Caco-2 (cell line): ENCODE data around the gene APOH. TPM values are rescaled to one million over a fixed set of nuclear protein-coding genes. Genes with fewer than 3 reads are reported as not detected.

Experiments
- BruUV-seq: library from RNA; stranded (reverse); fragments of 400-500 nt; replicated peaks from 2 replicates; lab custom pipeline; 2021; lab: Mats Ljungman, UMichigan
- CTCF ChIA-PET: fragments of 300-600 bp; sonication (Branson Sonifier 250); formaldehyde crosslinking; loops from one replicate; lab custom pipeline; 2022; ENCODE audit warnings: antibody characterized with exemption; lab: Charles Lee
- POLR2A ChIA-PET: fragments of 300-600 bp; sonication (Branson Sonifier 250); formaldehyde crosslinking; loops from one replicate; lab custom pipeline; 2022; ENCODE audit warnings: antibody characterized with exemption; lab: Charles Lee
- DNase-seq, 2 experiments: peaks; one replicate each; pipeline versions ENCODE4 v3.0.0 to v3.0.0-alpha.2; 2020 to 2022
- H3K27me3 ChIP-seq: replicated peaks from 2 replicates; pipeline ENCODE4 v1.6.0; 2011; ENCODE audit warnings: low read length; ENCODE audit not compliant: control insufficient read depth, insufficient read depth
- H3K36me3 ChIP-seq: 2 replicates; pipeline ENCODE4 v1.5.1; 2011; ENCODE audit warnings: low read length; ENCODE audit not compliant: control insufficient read depth, insufficient read depth
- H3K4me1 ChIP-seq: fragments of 250-450 bp; sonication (Bioruptor Pico); 2 replicates; pipeline ENCODE4 v1.5.1; 2020; ENCODE audit warnings: mild to moderate bottlenecking
- H3K4me3 ChIP-seq: 2 replicates; pipeline ENCODE4 v1.5.1; 2011; ENCODE audit warnings: low read depth, mild to moderate bottlenecking, control low read depth, low read length
- H3K9me3 ChIP-seq: fragments of 250-450 bp; sonication (Bioruptor Pico); 2 replicates; pipeline ENCODE4 v1.5.1; 2020; ENCODE audit warnings: mild to moderate bottlenecking, moderate library complexity
- H3K27ac Mint-ChIP-seq: one replicate; pipeline ENCODE4 v1.8.0; 2022; ENCODE audit warnings: mixed read lengths; ENCODE audit not compliant: unreplicated experiment
- H3K27me3 Mint-ChIP-seq: one replicate; pipeline ENCODE4 v1.8.0; 2022; ENCODE audit warnings: mixed read lengths; ENCODE audit not compliant: insufficient read depth, unreplicated experiment
- H3K36me3 Mint-ChIP-seq: one replicate; pipeline ENCODE4 v1.8.0; 2022; ENCODE audit warnings: mild to moderate bottlenecking, mixed read lengths; ENCODE audit not compliant: insufficient read depth, unreplicated experiment
- H3K4me1 Mint-ChIP-seq: one replicate; pipeline ENCODE4 v1.8.0; 2022; ENCODE audit warnings: low read depth, mixed read lengths; ENCODE audit not compliant: unreplicated experiment
- H3K4me3 Mint-ChIP-seq: one replicate; pipeline ENCODE4 v1.8.0; 2022; ENCODE audit warnings: mild to moderate bottlenecking, moderate library complexity, mixed read lengths; ENCODE audit not compliant: unreplicated experiment
- H3K9me3 Mint-ChIP-seq: one replicate; pipeline ENCODE4 v1.8.0; 2022; ENCODE audit warnings: mixed read lengths; ENCODE audit not compliant: unreplicated experiment
- intact Hi-C: fragments of 100-400 bp; cut with micrococcal nuclease; formaldehyde crosslinking; loops from one replicate; pipeline ENCODE4 v1.10.0; 2022; ENCODE audit not compliant: unreplicated experiment
- total RNA-seq: library from RNA; stranded (reverse); gene quantifications from 2 replicates; pipeline ENCODE4 v1.2.3, GENCODE V29; 2022
- TF ChIP-seq, protein P1 (sequence below), 2 experiments: fragments of 200-600 bp in 1 of 2; IDR thresholded peaks; 1 replicate in 1 of 2; 2 replicates in 1 of 2; pipeline versions ENCODE4 v1.5.1 to v1.8.0; 2011 to 2022; ENCODE audit warnings: antibody characterized with exemption in 1 of 2, control low read depth in 1 of 2, inconsistent platforms in 1 of 2, low read depth in 1 of 2, low read length in 1 of 2, mild to moderate bottlenecking in 1 of 2, moderate library complexity in 1 of 2; ENCODE audit not compliant: insufficient read depth in 1 of 2, severe bottlenecking in 1 of 2, unreplicated experiment in 1 of 2

The APOH gene
- total RNA-seq, 1 experiment from 2014 or later: 135 TPM

DNA sequence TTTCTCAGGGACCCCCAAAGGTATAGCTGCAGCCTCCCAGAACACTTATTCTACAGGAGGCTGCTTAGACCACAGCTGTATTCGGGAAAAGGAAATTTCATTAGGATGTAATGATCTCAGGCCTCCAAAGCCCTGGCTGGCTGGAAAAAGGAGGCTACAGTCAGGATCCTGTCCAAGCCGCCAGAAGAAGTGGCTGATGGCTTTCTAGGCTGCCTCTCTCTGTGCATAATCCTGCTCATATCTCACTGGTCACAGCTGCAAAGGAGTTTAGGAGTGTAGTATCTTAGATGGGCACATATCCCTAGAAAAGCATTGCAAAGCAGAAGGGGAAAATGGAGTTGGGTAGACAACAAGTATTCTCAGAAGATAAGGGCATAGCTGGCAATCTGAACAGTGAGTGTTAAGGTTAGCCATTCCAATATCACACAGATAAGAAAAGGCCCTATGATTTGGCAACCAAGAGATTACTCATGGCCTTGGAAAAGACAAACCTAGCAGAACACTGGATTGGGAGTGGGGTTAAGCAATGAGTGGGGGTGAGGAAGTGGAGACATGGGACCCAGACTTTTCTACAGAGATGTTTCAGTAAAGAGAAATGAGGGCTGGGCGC, 47.2 kb upstream of the APOH start:
- Histone ChIP-seq H3K27me3 (no peaks in the 10 kb centered on the region; the same call in 1 of the 2 replicates), H3K4me3 (no peak overlapping the region), H3K4me1 (peaks cover 7% of the 10 kb centered on the region; the same call in 1 of the 2 replicates), H3K36me3 (no peaks in the 10 kb centered on the region), H3K9me3 (no peaks in the 10 kb centered on the region)
- BruUV-seq: no TSS peak
- DNase-seq: no peak
- intact Hi-C loops: no loop called here
- Mint-ChIP-seq H3K9me3 (no peaks in the 10 kb centered on the region), H3K27ac (no peak overlapping the region), H3K27me3 (no peaks in the 10 kb centered on the region), H3K4me3 (no peak overlapping the region), H3K4me1 (no peaks in the 10 kb centered on the region), H3K36me3 (no peaks in the 10 kb centered on the region)
- TF ChIP-seq, protein P1, sequence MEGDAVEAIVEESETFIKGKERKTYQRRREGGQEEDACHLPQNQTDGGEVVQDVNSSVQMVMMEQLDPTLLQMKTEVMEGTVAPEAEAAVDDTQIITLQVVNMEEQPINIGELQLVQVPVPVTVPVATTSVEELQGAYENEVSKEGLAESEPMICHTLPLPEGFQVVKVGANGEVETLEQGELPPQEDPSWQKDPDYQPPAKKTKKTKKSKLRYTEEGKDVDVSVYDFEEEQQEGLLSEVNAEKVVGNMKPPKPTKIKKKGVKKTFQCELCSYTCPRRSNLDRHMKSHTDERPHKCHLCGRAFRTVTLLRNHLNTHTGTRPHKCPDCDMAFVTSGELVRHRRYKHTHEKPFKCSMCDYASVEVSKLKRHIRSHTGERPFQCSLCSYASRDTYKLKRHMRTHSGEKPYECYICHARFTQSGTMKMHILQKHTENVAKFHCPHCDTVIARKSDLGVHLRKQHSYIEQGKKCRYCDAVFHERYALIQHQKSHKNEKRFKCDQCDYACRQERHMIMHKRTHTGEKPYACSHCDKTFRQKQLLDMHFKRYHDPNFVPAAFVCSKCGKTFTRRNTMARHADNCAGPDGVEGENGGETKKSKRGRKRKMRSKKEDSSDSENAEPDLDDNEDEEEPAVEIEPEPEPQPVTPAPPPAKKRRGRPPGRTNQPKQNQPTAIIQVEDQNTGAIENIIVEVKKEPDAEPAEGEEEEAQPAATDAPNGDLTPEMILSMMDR (IDR thresholded peaks at IDR 0.05; ENCODE audit: insufficient read depth in 1 of 2, low read depth in 1 of 2, low read length in 1 of 2, severe bottlenecking in 1 of 2, unreplicated experiment in 1 of 2): no peak
- CTCF ChIA-PET: interaction anchor here (0.6 kb wide), 2 partner anchors 25 to 48 kb away, joined by 3 read pairs; no protein-coding TSS in a partner anchor
- POLR2A ChIA-PET: no interaction called here

DNA sequence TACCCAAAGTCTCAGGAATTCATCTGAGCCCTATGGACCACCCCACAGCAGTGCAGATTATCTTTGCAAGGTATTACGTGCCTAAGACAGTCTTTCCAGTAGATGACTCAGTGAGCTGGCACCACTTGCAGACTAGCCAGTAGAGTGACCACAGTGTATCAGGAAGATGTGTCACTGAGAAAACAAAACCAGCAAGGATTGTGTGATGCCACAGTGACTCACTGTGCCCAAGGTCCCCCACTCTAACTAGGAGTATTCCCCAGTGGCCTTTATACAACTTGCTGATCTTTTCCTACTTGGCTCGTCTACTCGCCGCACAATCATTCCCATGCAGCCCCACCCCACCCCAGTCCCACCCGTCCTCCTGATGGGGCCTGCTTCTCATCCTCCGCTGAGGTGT, 46.4 kb upstream of the APOH start:
- BruUV-seq: no TSS peak
- no peaks in the 10 kb centered on the region; the same call in 1 of the 2 replicates for H3K27me3 ChIP-seq
- peaks cover 7% of the 10 kb centered on the region; the same call in 1 of the 2 replicates for H3K4me1 ChIP-seq
- CTCF ChIA-PET: no interaction called here
- H3K27ac Mint-ChIP-seq: no peak overlapping the region
- TF ChIP-seq, protein P1 (IDR thresholded peaks at IDR 0.05; ENCODE audit: insufficient read depth in 1 of 2, low read depth in 1 of 2, low read length in 1 of 2, severe bottlenecking in 1 of 2, unreplicated experiment in 1 of 2): no peak
- no peaks in the 10 kb centered on the region for H3K27me3 Mint-ChIP-seq
- no peak overlapping the region for H3K4me3 Mint-ChIP-seq
- intact Hi-C loops: no loop called here
- no peaks in the 10 kb centered on the region for H3K4me1 Mint-ChIP-seq
- H3K4me3 ChIP-seq: no peak overlapping the region
- no peak for DNase-seq
- no peaks in the 10 kb centered on the region for H3K36me3 Mint-ChIP-seq
- no peaks in the 10 kb centered on the region for H3K9me3 ChIP-seq
- no peaks in the 10 kb centered on the region for H3K36me3 ChIP-seq
- no peaks in the 10 kb centered on the region for H3K9me3 Mint-ChIP-seq
- POLR2A ChIA-PET: no interaction called here

DNA sequence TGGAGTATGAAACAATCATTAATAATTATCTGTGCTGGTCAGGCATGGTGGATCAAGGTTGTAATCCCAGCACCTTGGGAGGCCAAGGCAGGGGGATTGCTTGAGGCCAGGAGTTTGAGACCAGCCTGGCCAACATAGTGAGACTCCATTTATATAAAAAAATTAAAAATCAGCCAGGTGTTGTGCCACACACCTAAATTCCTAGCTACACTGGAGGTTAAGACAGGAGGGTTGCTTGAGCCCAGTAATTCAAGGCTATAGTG, 44.3 kb upstream of the APOH start:
- Mint-ChIP-seq H3K9me3 (peaks cover 5% of the 10 kb centered on the region), H3K4me3 (no peak overlapping the region), H3K27ac (no peak overlapping the region), H3K36me3 (no peaks in the 10 kb centered on the region), H3K27me3 (no peaks in the 10 kb centered on the region), H3K4me1 (no peaks in the 10 kb centered on the region)
- DNase-seq: no peak
- H3K4me3 ChIP-seq: no peak overlapping the region
- H3K36me3 ChIP-seq: no peaks in the 10 kb centered on the region
- CTCF ChIA-PET: no interaction called here
- peaks cover 7% of the 10 kb centered on the region; the same call in 1 of the 2 replicates for H3K4me1 ChIP-seq
- TF ChIP-seq, protein P1 (IDR thresholded peaks at IDR 0.05; ENCODE audit: insufficient read depth in 1 of 2, low read depth in 1 of 2, low read length in 1 of 2, severe bottlenecking in 1 of 2, unreplicated experiment in 1 of 2): no peak
- H3K9me3 ChIP-seq: no peaks in the 10 kb centered on the region; the same call in 1 of the 2 replicates
- BruUV-seq: no TSS peak
- intact Hi-C loops: no loop called here
- H3K27me3 ChIP-seq: no peaks in the 10 kb centered on the region
- POLR2A ChIA-PET: no interaction called here
